GM12878 (cell line): ENCODE data around the gene STK39.

Source experiments
- CREM ChIP-seq: IDR thresholded peaks from 2 replicates; pipeline ENCODE4 v1.6.1; 2014; ENCODE audit warnings: antibody characterized with exemption, low read depth
- MYC ChIP-seq: IDR thresholded peaks from 2 replicates; pipeline ENCODE4 v1.6.1; 2011; ENCODE audit warnings: mild to moderate bottlenecking, low read length, moderate library complexity, inconsistent platforms; ENCODE audit not compliant: insufficient read depth, insufficient replicate concordance, insufficient read length, severe bottlenecking
- POLR2AphosphoS2 ChIP-seq: IDR thresholded peaks from 2 replicates; pipeline ENCODE4 v1.6.1; 2011; ENCODE audit warnings: low read depth, mild to moderate bottlenecking, low read length, improper control_type of control experiment, moderate library complexity

- TF ChIP-seq POLR2AphosphoS2 (no peak), CREM (no peak), MYC (no peak)
Measured at GRCh38 chr2:168157926-168158325, 89.5 kb downstream of the STK39 start.
